PC-9 (cell line): ENCODE results near the gene ADISSP. TPM values are rescaled to one million over a fixed set of nuclear protein-coding genes. Genes with fewer than 3 reads are reported as not detected.

ENCODE experiments used
- BruUV-seq: library from RNA; stranded (reverse); fragments of 400-500 nt; replicated peaks from 2 replicates; lab custom pipeline; 2021; lab: Mats Ljungman, UMichigan
- CTCF ChIA-PET: fragments of 300-600 bp; sonication (Branson Sonifier 250); formaldehyde crosslinking; loops from one replicate; lab custom pipeline; 2022; ENCODE audit warnings: antibody characterized with exemption; lab: Charles Lee
- POLR2A ChIA-PET: fragments of 300-600 bp; sonication (Branson Sonifier 250); formaldehyde crosslinking; loops from one replicate; lab custom pipeline; 2022; ENCODE audit warnings: antibody characterized with exemption; ENCODE audit not compliant: unreplicated experiment; lab: Charles Lee
- DNase-seq, 2 experiments: peaks; one replicate each; pipeline versions ENCODE4 v3.0.0 to v3.0.0-alpha.2; 2015 to 2022; ENCODE audit warnings: mixed read lengths in 1 of 2
- H2AFZ ChIP-seq: fragments of 200-600 bp; sonication (generic); 2 replicates; pipeline ENCODE4 v1.8.1; 2017; ENCODE audit warnings: antibody characterized with exemption
- H3F3A ChIP-seq: fragments of 200-600 bp; sonication (generic); 2 replicates; pipeline ENCODE4 v1.8.1; 2017; ENCODE audit warnings: antibody characterized with exemption, mild to moderate bottlenecking, low read depth; ENCODE audit not compliant: insufficient read depth
- H3K27ac ChIP-seq: fragments of 200-600 bp; sonication (generic); 2 replicates; pipeline ENCODE4 v1.6.1; 2016; ENCODE audit warnings: mixed run types
- H3K27me3 ChIP-seq: fragments of 200-600 bp; sonication (generic); 2 replicates; pipeline ENCODE4 v1.6.1; 2016; ENCODE audit warnings: low read depth, mixed run types; ENCODE audit not compliant: insufficient read depth
- H3K36me3 ChIP-seq: fragments of 200-600 bp; sonication (generic); 2 replicates; pipeline ENCODE4 v1.6.1; 2016; ENCODE audit warnings: low read depth, mixed run types
- H3K4me1 ChIP-seq: fragments of 200-600 bp; sonication (generic); replicated peaks from 2 replicates; pipeline ENCODE4 v1.6.1; 2016; ENCODE audit warnings: mixed run types; ENCODE audit not compliant: insufficient read depth
- H3K4me2 ChIP-seq: fragments of 200-600 bp; sonication (generic); 2 replicates; pipeline ENCODE4 v1.6.1; 2017; ENCODE audit warnings: mixed run types
- H3K4me3 ChIP-seq: fragments of 200-600 bp; sonication (generic); 2 replicates; pipeline ENCODE4 v1.6.1; 2016; ENCODE audit warnings: mixed run types
- H3K79me2 ChIP-seq: fragments of 200-600 bp; sonication (generic); 2 replicates; pipeline ENCODE4 v1.6.1; 2017; ENCODE audit warnings: low read depth, mixed run types
- H3K9me2 ChIP-seq: fragments of 200-600 bp; sonication (generic); 2 replicates; pipeline ENCODE4 v1.8.1; 2017; ENCODE audit warnings: mild to moderate bottlenecking; ENCODE audit not compliant: insufficient read depth
- H3K9me3 ChIP-seq: fragments of 200-600 bp; sonication (generic); 2 replicates; pipeline ENCODE4 v1.8.1; 2016; ENCODE audit warnings: low read depth; ENCODE audit not compliant: insufficient read depth
- H4K20me1 ChIP-seq: fragments of 200-600 bp; sonication (generic); 2 replicates; pipeline ENCODE4 v1.8.1; 2017; ENCODE audit not compliant: insufficient read depth
- CTCF ChIP-seq: fragments of 200-600 bp; sonication (generic); conservative IDR thresholded peaks from 2 replicates; pipeline ENCODE4 v1.6.1; 2017; ENCODE audit warnings: mixed run types, antibody characterized with exemption, mild to moderate bottlenecking, moderate library complexity
- EZH2 ChIP-seq: fragments of 200-600 bp; sonication (generic); IDR thresholded peaks from 2 replicates; pipeline ENCODE4 v1.8.0; 2017; ENCODE audit warnings: antibody characterized with exemption, low read depth
- intact Hi-C: fragments of 100-400 bp; cut with micrococcal nuclease; formaldehyde crosslinking; loops from one replicate; pipeline ENCODE4 v1.10.0; 2022; ENCODE audit not compliant: unreplicated experiment
- total RNA-seq: library from RNA; stranded (reverse); gene quantifications from 2 replicates; pipeline ENCODE4 v1.2.3, GENCODE V29; 2021

ADISSP gene
- total RNA-seq, 1 experiment from 2014 or later, result 86.9 TPM

DNA sequence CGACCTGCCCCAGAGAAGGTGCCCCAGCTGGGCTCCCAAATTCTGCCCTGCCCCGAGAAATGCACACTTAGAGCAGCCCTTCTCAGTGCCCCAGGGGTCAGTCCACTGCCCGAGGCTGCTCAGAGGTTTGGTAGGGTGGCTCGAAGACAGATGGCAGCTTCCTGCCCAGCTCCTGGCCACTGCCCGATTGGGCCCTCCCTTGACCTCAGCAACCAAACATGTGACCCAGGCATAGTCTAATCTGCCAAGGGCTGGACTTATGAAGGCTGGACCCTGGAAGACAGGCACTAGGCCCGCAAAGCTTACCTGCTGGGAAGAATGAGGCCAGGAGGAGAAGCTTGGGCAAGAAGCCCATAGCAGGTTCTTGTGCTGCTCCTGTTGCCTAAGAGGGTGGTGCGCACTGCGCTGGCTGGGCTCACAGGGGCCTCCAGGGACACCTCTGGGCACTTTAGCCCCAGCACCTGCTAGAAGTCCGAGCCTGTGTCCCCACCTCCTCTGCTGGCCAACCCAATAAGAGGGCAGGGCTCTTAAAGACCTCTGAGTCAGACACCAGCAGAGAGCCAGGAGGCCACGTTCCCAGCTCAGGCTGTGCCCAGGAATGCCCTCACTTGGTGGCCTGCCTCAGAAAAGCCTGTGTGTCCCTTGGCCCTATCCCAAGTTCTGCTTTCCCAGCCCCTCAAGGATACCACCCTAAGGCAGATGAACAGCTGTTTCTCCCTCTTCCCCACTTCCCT, 60.6 kb downstream of the ADISSP start:
- Histone ChIP-seq H3K27me3 (no peaks in the 10 kb centered on the region), H3K4me3 (no peak overlapping the region), H3K9me2 (no peaks in the 10 kb centered on the region), H4K20me1 (no peaks in the 10 kb centered on the region), H3K4me2 (no peak overlapping the region), H2AFZ (no peak overlapping the region), H3F3A (no peaks in the 10 kb centered on the region), H3K9me3 (no peaks in the 10 kb centered on the region), H3K79me2 (no peaks in the 10 kb centered on the region), H3K4me1 (no peaks in the 10 kb centered on the region), H3K27ac (no peak overlapping the region), H3K36me3 (no peaks in the 10 kb centered on the region)
- DNase-seq, result peak; percentile 44 to 61
- ChIA-PET CTCF (no interaction called here), POLR2A (interaction anchor here (0.5 to 0.7 kb wide), 2 partner anchors 61 to 72 kb away, joined by 3 read pairs; partner anchors contain the start of gene ADISSP)
- BruUV-seq, result no TSS peak
- intact Hi-C loops, result no loop called here
- TF ChIP-seq CTCF, result no peak
- TF ChIP-seq EZH2, result no peak

DNA sequence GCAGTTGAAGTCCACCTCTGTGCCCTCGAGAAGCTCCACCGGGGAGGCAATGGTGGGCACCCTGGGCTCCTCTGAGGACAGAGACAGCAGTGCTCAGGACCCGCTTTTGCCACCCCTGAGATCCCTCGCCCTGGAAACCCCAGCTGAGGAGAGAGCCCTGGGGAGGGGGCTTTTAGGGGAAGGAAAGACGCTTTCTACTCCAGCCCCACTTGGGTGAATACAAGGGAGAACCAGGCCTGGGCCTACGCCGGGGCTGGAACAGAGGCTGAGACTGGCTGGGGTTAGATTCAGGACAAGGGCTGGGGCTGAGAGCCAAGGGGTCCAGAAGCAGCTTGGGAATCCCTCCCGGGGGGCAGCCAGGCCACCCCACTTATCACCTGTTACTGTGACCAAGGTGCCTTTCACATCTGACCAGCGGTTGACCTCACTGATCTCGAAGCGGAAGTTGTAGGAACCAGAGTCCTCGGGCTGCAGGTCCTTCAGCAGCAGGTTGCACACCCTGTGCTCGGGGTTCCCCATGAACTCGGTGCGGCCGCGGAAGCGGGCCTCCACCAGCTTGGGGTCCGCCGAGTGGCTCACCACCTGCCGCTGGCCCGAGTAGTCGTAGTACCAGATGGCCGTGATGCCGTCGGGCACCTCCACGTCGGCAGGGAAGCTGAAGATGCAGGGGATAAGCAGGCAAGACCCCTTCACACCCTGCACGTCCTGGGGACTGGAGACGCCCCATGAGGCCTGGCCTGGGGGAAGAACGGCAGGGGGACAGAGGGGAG, 61.4 kb downstream of the ADISSP start:
- no TSS peak for BruUV-seq
- Histone ChIP-seq H3K36me3 (no peaks in the 10 kb centered on the region), H3K27ac (no peak overlapping the region), H3K4me2 (no peak overlapping the region), H3K9me2 (no peaks in the 10 kb centered on the region), H3K9me3 (no peaks in the 10 kb centered on the region), H3K4me1 (no peaks in the 10 kb centered on the region), H3K27me3 (no peaks in the 10 kb centered on the region), H3F3A (no peaks in the 10 kb centered on the region), H4K20me1 (no peaks in the 10 kb centered on the region), H2AFZ (no peak overlapping the region), H3K4me3 (no peak overlapping the region), H3K79me2 (no peaks in the 10 kb centered on the region)
- ChIA-PET POLR2A (no interaction called here), CTCF (no interaction called here)
- DNase-seq, result no peak
- intact Hi-C loops, result no loop called here
- no peak for TF ChIP-seq EZH2
- TF ChIP-seq CTCF, result no peak

DNA sequence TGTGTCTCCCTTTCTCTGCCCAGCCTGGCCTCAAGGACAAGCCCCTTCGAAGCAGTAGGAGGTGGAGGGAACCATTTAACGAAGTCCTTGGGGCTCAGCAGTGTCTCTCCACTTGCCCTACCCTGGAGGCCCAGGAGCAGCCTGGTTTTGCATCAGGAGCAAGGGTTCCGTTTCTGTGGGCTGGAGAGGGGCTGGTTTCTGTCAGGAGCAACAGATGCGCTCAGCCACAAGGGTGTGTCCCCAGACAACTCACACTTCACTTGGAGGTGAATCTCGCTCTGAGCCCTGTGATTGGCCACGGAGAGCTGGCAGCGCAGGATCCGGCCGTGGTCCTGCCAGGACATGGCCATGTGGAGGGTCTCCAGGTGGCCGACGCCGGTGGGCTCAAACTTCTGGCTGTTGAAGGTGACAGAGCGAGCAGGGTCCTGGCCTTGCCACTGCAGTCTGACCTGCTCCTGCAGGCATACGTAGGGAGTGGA, 62.0 kb downstream of the ADISSP start:
- H3K36me3 ChIP-seq, result no peaks in the 10 kb centered on the region
- no peaks in the 10 kb centered on the region for H3K9me2 ChIP-seq
- H3K4me3 ChIP-seq, result no peak overlapping the region
- POLR2A ChIA-PET, result no interaction called here
- no peaks in the 10 kb centered on the region for H3K4me1 ChIP-seq
- no peaks in the 10 kb centered on the region for H4K20me1 ChIP-seq
- intact Hi-C loops, result no loop called here
- no peaks in the 10 kb centered on the region for H3K27me3 ChIP-seq
- no TSS peak for BruUV-seq
- no peak for TF ChIP-seq CTCF
- TF ChIP-seq EZH2, result no peak
- CTCF ChIA-PET, result no interaction called here
- no peaks in the 10 kb centered on the region for H3F3A ChIP-seq
- no peaks in the 10 kb centered on the region for H3K9me3 ChIP-seq
- H3K27ac ChIP-seq, result no peak overlapping the region
- no peak overlapping the region for H2AFZ ChIP-seq
- no peak overlapping the region for H3K4me2 ChIP-seq
- H3K79me2 ChIP-seq, result no peaks in the 10 kb centered on the region
- DNase-seq, result no peak
